ENCODE measurements around the gene E2F2.

DNA sequence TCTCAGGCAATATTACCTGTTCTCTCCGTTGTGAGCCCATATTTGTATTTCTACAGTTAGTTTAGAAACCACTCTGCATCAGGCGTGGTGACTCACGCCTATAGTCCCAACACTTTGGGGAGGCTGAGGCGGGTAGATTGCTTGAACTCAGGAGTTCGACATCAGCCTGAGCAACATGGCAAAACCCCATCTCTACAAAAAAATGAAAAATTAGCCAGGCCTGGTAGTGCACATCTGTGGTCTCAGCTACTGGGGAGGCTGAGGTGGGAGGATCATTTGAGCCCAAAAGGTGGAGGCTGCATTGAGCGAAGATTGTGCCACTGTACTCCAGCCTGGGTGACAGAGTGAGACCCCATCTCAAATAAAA lies 47.9 kb upstream of the E2F2 start:
- TF ChIP-seq, protein P1, sequence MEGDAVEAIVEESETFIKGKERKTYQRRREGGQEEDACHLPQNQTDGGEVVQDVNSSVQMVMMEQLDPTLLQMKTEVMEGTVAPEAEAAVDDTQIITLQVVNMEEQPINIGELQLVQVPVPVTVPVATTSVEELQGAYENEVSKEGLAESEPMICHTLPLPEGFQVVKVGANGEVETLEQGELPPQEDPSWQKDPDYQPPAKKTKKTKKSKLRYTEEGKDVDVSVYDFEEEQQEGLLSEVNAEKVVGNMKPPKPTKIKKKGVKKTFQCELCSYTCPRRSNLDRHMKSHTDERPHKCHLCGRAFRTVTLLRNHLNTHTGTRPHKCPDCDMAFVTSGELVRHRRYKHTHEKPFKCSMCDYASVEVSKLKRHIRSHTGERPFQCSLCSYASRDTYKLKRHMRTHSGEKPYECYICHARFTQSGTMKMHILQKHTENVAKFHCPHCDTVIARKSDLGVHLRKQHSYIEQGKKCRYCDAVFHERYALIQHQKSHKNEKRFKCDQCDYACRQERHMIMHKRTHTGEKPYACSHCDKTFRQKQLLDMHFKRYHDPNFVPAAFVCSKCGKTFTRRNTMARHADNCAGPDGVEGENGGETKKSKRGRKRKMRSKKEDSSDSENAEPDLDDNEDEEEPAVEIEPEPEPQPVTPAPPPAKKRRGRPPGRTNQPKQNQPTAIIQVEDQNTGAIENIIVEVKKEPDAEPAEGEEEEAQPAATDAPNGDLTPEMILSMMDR (IDR thresholded peaks at IDR 0.05; ENCODE audit: poor library complexity): no peak
- TF ChIP-seq EZH2 (IDR thresholded peaks at IDR 0.05; ENCODE audit: borderline replicate concordance) (no peak), EZH2phosphoT487 (IDR thresholded peaks at IDR 0.05; ENCODE audit: low read depth, severe bottlenecking, unreplicated experiment) (no peak)
